Gastroesophageal sphincter (tissue), 4 donors: ENCODE data around the gene IQCM. TPM values are rescaled to one million over a fixed set of nuclear protein-coding genes. Genes with fewer than 3 reads are reported as not detected.

Experiments used
- ATAC-seq: fragments of 150-250 bp; one replicate; pipeline ENCODE4 v1.9.1; 2016; ENCODE audit warnings: mild to moderate bottlenecking, moderate library complexity
- H3K27ac ChIP-seq, 4 donors: fragments of 200-600 bp; sonication (generic) in 3 of 4; 1 replicate in 3 of 4; 2 replicates in 1 of 4; pipeline ENCODE4 v1.5.1; 2016 to 2019
- H3K27me3 ChIP-seq: fragments of 200-600 bp; sonication (generic); one replicate; pipeline ENCODE4 v1.5.1; 2019
- H3K36me3 ChIP-seq, 2 donors: fragments of 200-600 bp; sonication (generic); one replicate each; pipeline ENCODE4 v1.5.1; 2019; ENCODE audit warnings: control low read depth in 1 of 2
- H3K4me1 ChIP-seq, 3 donors: fragments of 200-600 bp; sonication (generic); 1 replicate in 2 of 3; 2 replicates in 1 of 3; pipeline ENCODE4 v1.5.1; 2016 to 2019; ENCODE audit warnings: control low read depth in 2 of 3
- H3K4me3 ChIP-seq, 2 donors: fragments of 200-600 bp; sonication (generic); one replicate each; pipeline ENCODE4 v1.5.1; 2019; ENCODE audit warnings: mild to moderate bottlenecking in 1 of 2, moderate library complexity in 1 of 2
- H3K9me3 ChIP-seq, 3 donors: fragments of 200-600 bp; sonication (generic); one replicate each; pipeline ENCODE4 v1.5.1; 2017 to 2019; ENCODE audit warnings: control low read depth in 2 of 3
- CTCF ChIP-seq, 4 experiments: fragments of 200-600 bp in 2 of 4; fragments of 450-650 bp in 2 of 4; sonication (generic) in 1 of 4; IDR thresholded peaks; one replicate each; pipeline ENCODE4 v1.5.1; 2017 to 2019; ENCODE audit warnings: antibody characterized with exemption in 4 of 4, mild to moderate bottlenecking in 2 of 4, moderate library complexity in 2 of 4
- EP300 ChIP-seq: sonication (generic); formaldehyde crosslinking; IDR thresholded peaks from one replicate; pipeline ENCODE4 v1.6.1; 2017; ENCODE audit warnings: antibody characterized with exemption, mild to moderate bottlenecking
- POLR2A ChIP-seq, 2 donors: fragments of 450-650 bp; IDR thresholded peaks; one replicate each; pipeline ENCODE4 v1.6.1; 2017; ENCODE audit warnings: antibody characterized with exemption in 2 of 2, mild to moderate bottlenecking in 2 of 2, moderate library complexity in 1 of 2
- POLR2AphosphoS5 ChIP-seq: sonication (generic); formaldehyde crosslinking; IDR thresholded peaks from one replicate; pipeline ENCODE4 v1.6.1; 2017; ENCODE audit warnings: antibody characterized with exemption
- WGBS, 2 donors: methylation state at CpG; one replicate each; pipeline ENCODE4 v1.1.5; 2018; ENCODE audit warnings: low coverage in 1 of 2; 5-methylcytosine and 5-hydroxymethylcytosine counted together
- total RNA-seq, 4 donors: library from RNA; depleted of rRNA; stranded (reverse); fragments of >200 nt; gene quantifications; one replicate each; pipeline ENCODE4 v1.1.0, GENCODE V29; 2016

Gene IQCM
- total RNA-seq, 4 donors from 2014 or later, result not detected

- Histone ChIP-seq H3K27me3 (no peaks in the 10 kb centered on the region), H3K4me1 (no peaks in the 10 kb centered on the region), H3K27ac (no peak overlapping the region), H3K4me3 (no peak overlapping the region), H3K9me3 (no peaks in the 10 kb centered on the region), H3K36me3 (no peaks in the 10 kb centered on the region)
- ATAC-seq, result no peak
- 79 to 93% methylated on average over 2 of the region's 2 CpGs for WGBS, 2 donors
- TF ChIP-seq EP300 (no peak), CTCF (IDR thresholded peaks at IDR 0.05) (no peak), POLR2AphosphoS5 (no peak), POLR2A (IDR thresholded peaks at IDR 0.05) (no peak)
Measured at GRCh38 chr4:149755969-149756368, 59.7 kb downstream of the IQCM start.

- no peak overlapping the region for H3K27ac ChIP-seq
- no peaks in the 10 kb centered on the region for H3K36me3 ChIP-seq
- no peaks in the 10 kb centered on the region for H3K4me1 ChIP-seq
- TF ChIP-seq POLR2AphosphoS5 (no peak), CTCF (IDR thresholded peaks at IDR 0.05) (no peak), POLR2A (IDR thresholded peaks at IDR 0.05) (no peak), EP300 (no peak)
- 72 to 77% methylated on average over 3 of the region's 3 CpGs for WGBS, 2 donors
- H3K27me3 ChIP-seq, result no peaks in the 10 kb centered on the region
- no peak overlapping the region for H3K4me3 ChIP-seq
- no peaks in the 10 kb centered on the region for H3K9me3 ChIP-seq
- no peak for ATAC-seq
Measured at GRCh38 chr4:149754526-149754925, 61.1 kb downstream of the IQCM start.

GRCh38 chr4:149752729-149753128 lies 62.9 kb downstream of the IQCM start:
- Histone ChIP-seq H3K27ac (no peak overlapping the region), H3K4me3 (no peak overlapping the region), H3K36me3 (no peaks in the 10 kb centered on the region), H3K9me3 (no peaks in the 10 kb centered on the region), H3K27me3 (no peaks in the 10 kb centered on the region), H3K4me1 (no peaks in the 10 kb centered on the region)
- 73 to 90% methylated on average over 1 to 2 of the region's 2 CpGs for WGBS, 2 donors
- no peak for ATAC-seq
- TF ChIP-seq POLR2AphosphoS5 (no peak), EP300 (no peak), CTCF (IDR thresholded peaks at IDR 0.05) (no peak), POLR2A (IDR thresholded peaks at IDR 0.05) (no peak)

- no peaks in the 10 kb centered on the region for H3K4me1 ChIP-seq
- no peak overlapping the region for H3K4me3 ChIP-seq
- 73 to 74% methylated on average over 4 of the region's 4 CpGs for WGBS, 2 donors
- H3K9me3 ChIP-seq, result no peaks in the 10 kb centered on the region
- TF ChIP-seq EP300 (no peak), POLR2A (IDR thresholded peaks at IDR 0.05) (no peak), CTCF (IDR thresholded peaks at IDR 0.05) (no peak), POLR2AphosphoS5 (no peak)
- H3K27ac ChIP-seq, result no peak overlapping the region
- H3K27me3 ChIP-seq, result no peaks in the 10 kb centered on the region
- ATAC-seq, result no peak
- no peaks in the 10 kb centered on the region for H3K36me3 ChIP-seq
Measured at GRCh38 chr4:149751174-149751573, 64.5 kb downstream of the IQCM start.

- no peak for ATAC-seq
- WGBS, 2 donors, result 83 to 84% methylated on average over 1 of the region's 1 CpG
- H3K36me3 ChIP-seq, result no peaks in the 10 kb centered on the region
- TF ChIP-seq POLR2A (IDR thresholded peaks at IDR 0.05) (no peak), CTCF (IDR thresholded peaks at IDR 0.05) (no peak), POLR2AphosphoS5 (no peak), EP300 (no peak)
- H3K27ac ChIP-seq, result no peak overlapping the region
- no peaks in the 10 kb centered on the region for H3K9me3 ChIP-seq
- no peaks in the 10 kb centered on the region for H3K4me1 ChIP-seq
- no peak overlapping the region for H3K4me3 ChIP-seq
- no peaks in the 10 kb centered on the region for H3K27me3 ChIP-seq
Measured at GRCh38 chr4:149749784-149750183, 65.9 kb downstream of the IQCM start.
